ENCODE results near the gene PSMD6. TPM values are rescaled to one million over a fixed set of nuclear protein-coding genes. Genes with fewer than 3 reads are reported as not detected.

The PSMD6 gene
- polyA plus RNA-seq (2012; ENCODE audit: insufficient read depth, insufficient read length, low read depth) = 185 TPM

- Histone ChIP-seq H3K27me3 (no peaks in the 10 kb centered on the region), H3K36me3 (peaks cover 37% of the 10 kb centered on the region), H3K4me3 (ENCODE audit: low read depth, low read length) (peak within 1 kb of the TSS; percentile 97), H3K4me1 (no peaks in the 10 kb centered on the region; the same call in 1 of the 2 replicates), H3K9me3 (no peaks in the 10 kb centered on the region)
- peak; percentile 92 for DNase-seq
- TF ChIP-seq CTCF (IDR thresholded peaks at IDR 0.05; ENCODE audit: low read depth, low read length) = peak; percentile 99
Measured at GRCh38 chr3:64023187-64023860, at the start of gene PSMD6. PSMD6 (minus strand) TSS chr3:64023494; CDS start chr3:64023419, 75 bp downstream.

- peaks cover 2% of the 10 kb centered on the region; the same call in 1 of the 2 replicates for H3K4me1 ChIP-seq
- DNase-seq = no peak
- H3K4me3 ChIP-seq (ENCODE audit: low read depth, low read length) = no peak overlapping the region
- no peaks in the 10 kb centered on the region for H3K9me3 ChIP-seq
- TF ChIP-seq CTCF (IDR thresholded peaks at IDR 0.05; ENCODE audit: low read depth, low read length) = no peak
- H3K36me3 ChIP-seq = no peaks in the 10 kb centered on the region
- no peaks in the 10 kb centered on the region for H3K27me3 ChIP-seq
Measured at GRCh38 chr3:64072126-64072525, 48.8 kb upstream of the PSMD6 start.

DNA sequence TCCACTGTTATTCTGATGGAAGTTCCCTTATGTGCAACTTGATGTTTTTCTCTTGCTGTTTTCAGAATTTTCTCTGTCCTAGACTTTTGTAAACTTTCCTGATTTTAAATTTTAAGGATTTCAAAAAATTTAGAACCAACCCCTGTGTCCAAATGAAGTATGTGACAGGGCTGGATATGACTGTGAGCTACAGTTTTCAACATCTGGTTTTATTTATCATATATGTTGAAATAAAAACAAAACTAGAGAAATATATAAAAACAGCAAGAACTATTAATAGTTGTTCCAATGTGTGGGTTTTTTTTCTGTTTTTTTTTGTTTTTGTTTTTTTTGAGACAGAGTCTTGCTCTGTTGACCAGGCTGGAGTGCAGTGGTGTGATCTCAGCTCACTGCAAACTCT lies 47.4 kb upstream of the PSMD6 start:
- Histone ChIP-seq H3K4me3 (ENCODE audit: low read depth, low read length) (no peak overlapping the region), H3K9me3 (no peaks in the 10 kb centered on the region), H3K27me3 (no peaks in the 10 kb centered on the region), H3K4me1 (peaks cover 2% of the 10 kb centered on the region; the same call in 1 of the 2 replicates), H3K36me3 (no peaks in the 10 kb centered on the region)
- DNase-seq = no peak
- TF ChIP-seq CTCF (IDR thresholded peaks at IDR 0.05; ENCODE audit: low read depth, low read length) = no peak

DNA sequence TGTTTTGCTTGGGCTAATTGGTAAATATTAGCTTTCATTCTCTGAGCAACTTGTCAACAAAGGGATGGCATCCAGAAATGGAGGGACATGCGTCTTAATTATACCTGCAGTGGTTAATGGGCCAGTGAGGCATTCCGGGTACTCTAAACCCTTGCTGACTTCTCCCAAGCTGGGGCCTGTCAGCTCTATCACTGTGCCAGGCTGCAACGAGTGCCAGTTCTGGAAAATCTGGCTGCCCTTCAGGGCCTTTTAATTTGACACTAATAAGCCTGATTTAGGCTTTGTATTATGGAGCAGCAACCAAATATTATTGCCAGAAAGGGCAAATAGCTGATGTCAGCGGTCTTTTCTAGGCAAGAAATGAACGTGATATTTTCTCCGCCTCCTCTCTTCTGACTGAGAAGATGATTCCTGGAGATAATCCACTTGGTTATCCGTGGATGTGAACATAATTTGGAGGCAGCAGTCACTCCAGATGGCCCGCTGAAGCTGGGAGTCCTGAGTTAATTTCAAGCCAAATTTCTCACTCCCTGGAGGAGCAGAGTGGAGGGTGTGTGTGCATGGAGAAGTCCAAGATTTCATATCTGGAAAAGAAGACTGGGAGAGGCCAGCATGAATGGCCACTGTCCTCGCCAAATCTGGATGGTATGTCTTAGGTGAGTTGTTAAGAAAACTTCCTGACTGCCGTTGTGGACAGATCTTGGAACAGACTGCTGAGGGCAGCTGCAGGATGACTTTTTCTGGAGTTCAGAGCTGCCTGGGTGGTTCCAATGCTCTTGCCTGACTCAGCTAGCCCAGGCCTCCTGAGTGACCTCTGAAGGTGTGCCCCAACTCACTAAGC lies 44.4 kb upstream of the PSMD6 start:
- no peaks in the 10 kb centered on the region for H3K36me3 ChIP-seq
- no peaks in the 10 kb centered on the region for H3K27me3 ChIP-seq
- H3K9me3 ChIP-seq = no peaks in the 10 kb centered on the region
- no peaks in the 10 kb centered on the region for H3K4me1 ChIP-seq
- TF ChIP-seq CTCF (IDR thresholded peaks at IDR 0.05; ENCODE audit: low read depth, low read length) = no peak
- 0 out of 2 replicates have a peak overlapping the region, but pooled peaks have one; percentile 1 for H3K4me3 ChIP-seq (ENCODE audit: low read depth, low read length)
- peak; percentile 18 for DNase-seq

- H3K4me3 ChIP-seq (ENCODE audit: low read depth, low read length) = no peak overlapping the region
- H3K4me1 ChIP-seq = no peaks in the 10 kb centered on the region
- no peak for DNase-seq
- no peaks in the 10 kb centered on the region for H3K36me3 ChIP-seq
- no peaks in the 10 kb centered on the region for H3K9me3 ChIP-seq
- no peak for TF ChIP-seq CTCF (IDR thresholded peaks at IDR 0.05; ENCODE audit: low read depth, low read length)
- no peaks in the 10 kb centered on the region for H3K27me3 ChIP-seq
Measured at GRCh38 chr3:64064804-64065203, 41.5 kb upstream of the PSMD6 start.
